ENCODE measurements around the gene ACTR3C.
"Not testable (repeated sequence)": the region's sequence is repeated elsewhere in the genome, so short reads cannot be mapped to it uniquely, and the experiment has no call there.

The ACTR3C gene

GRCh38 chr7:150313870-150314269 lies 9.5 kb downstream of the ACTR3C start:
- no peak for DNase-seq (ENCODE audit: low spot score)

- DNase-seq (ENCODE audit: low spot score): no peak
Observed at GRCh38 chr7:150313367-150313809, 10.0 kb downstream of the ACTR3C start.

DNA sequence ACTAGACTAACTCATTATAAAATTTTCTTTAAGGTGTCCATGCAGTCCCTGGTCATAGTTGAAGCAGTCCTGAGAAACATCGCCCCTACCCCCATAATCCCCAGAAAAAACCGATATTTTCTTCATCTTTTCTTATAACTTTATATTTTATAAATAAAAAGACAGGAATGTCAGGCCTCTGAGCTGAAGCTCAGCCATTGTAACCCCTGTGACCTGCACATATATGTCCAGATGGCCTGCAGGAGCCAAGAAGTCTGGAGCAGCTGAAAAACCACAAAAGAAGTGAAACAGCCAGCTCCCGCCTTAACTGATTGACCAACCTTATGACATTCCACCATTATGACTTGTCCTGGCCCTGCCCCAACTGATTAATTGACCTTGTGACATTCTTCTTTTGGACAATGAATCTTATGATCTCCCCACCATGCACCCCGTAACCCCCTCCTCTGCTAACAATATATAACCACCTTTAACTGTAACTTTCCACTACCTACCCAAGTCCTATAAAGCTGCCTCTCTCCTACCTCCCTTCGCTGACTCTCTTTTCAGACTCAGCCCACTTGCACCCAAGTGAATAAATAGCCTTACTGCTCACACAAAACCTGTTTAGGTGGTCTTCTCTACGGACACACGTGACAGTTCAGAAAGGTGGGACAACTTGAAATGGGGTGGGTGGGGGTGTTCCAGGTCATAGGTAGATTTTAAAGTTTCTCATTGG lies 10.5 kb downstream of the ACTR3C start:
- not testable (repeated sequence) for DNase-seq (ENCODE audit: low spot score)

DNA sequence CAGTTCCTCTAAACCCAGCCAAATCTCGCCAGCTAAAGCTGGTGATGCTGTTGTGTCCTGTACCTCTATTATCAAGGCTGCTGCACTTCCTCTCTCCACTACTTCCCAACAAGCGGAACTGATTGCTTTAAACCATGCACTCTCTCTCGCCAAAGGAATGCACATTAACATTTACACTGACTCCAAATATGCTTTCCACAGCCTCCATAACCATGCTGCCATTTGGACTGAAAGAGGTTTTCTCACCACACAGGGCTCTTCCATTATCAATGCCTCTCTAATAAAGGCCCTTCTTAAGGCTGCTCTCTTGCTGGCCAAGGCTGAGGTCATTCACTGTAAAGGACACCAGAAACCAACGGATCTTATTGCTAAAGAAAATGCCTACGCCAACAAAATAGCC lies 11.6 kb downstream of the ACTR3C start:
- no peak for DNase-seq (ENCODE audit: low spot score)

DNA sequence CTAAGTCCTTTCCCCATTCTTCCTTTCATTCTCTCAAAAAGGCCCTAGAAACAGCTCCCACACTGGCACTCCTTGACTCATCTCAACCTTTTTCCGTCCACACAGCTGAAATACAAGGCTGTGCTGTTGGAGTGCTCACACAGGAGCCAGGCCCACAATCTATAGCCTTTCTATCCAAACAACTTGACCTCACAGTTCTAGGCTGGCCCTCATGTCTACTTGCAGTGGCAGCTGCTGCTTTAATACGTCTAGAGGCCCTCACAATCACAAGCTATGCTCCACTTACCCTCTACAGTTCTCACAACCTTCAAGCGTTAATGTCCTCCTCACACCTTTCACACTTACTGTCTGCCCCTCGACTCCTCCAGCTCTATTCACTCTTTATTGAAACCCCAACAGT lies 12.2 kb downstream of the ACTR3C start:
- DNase-seq (ENCODE audit: low spot score): no peak

- DNase-seq (ENCODE audit: low spot score): no peak
Observed at GRCh38 chr7:150308575-150308974, 14.8 kb downstream of the ACTR3C start.

DNA sequence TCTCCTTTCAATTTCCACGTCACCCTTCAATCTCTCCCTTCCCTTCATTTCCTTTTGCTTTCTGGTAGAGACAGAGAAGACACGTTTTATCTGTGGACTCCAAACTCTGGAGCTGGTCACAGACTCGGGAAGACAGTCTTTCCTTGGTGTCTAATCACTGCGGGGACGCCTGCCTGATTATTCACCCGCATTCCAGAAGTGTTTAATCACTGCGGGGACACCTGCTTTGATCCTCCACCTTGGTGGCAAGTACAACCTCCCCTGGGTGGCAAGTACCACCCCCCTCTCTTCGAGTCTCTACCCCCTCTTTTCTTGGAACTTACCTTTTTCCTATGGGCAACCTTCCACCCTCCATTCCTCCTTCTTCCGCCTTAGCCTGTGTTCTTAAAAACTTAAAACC lies 15.4 kb downstream of the ACTR3C start:
- DNase-seq (ENCODE audit: low spot score): no peak

- DNase-seq (ENCODE audit: low spot score): no peak
Observed at GRCh38 chr7:150307129-150307528, 16.2 kb downstream of the ACTR3C start.

GRCh38 chr7:150306377-150306776 lies 17.0 kb downstream of the ACTR3C start:
- not testable (repeated sequence) for DNase-seq (ENCODE audit: low spot score)

DNA sequence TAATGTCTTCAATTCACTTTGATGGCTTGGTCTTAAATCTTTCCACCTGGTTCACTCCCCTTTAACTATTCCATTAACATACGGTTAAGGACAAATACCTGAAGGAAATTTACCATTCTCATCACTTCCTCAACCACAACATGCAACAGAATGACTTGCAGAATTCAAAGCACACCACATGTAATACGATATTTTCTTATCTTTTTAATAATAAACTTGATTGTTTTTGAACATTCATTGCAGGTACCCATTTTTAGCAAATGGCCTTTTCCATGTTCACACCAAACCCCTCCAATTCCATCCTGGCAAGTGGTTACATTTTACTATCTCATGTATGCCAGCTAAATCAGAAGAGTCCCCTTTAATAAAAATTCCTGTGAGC lies 17.5 kb downstream of the ACTR3C start:
- DNase-seq (ENCODE audit: low spot score): not testable (repeated sequence)

GRCh38 chr7:150305259-150305902 lies 18.0 kb downstream of the ACTR3C start:
- DNase-seq (ENCODE audit: low spot score): peak; percentile 53

DNA sequence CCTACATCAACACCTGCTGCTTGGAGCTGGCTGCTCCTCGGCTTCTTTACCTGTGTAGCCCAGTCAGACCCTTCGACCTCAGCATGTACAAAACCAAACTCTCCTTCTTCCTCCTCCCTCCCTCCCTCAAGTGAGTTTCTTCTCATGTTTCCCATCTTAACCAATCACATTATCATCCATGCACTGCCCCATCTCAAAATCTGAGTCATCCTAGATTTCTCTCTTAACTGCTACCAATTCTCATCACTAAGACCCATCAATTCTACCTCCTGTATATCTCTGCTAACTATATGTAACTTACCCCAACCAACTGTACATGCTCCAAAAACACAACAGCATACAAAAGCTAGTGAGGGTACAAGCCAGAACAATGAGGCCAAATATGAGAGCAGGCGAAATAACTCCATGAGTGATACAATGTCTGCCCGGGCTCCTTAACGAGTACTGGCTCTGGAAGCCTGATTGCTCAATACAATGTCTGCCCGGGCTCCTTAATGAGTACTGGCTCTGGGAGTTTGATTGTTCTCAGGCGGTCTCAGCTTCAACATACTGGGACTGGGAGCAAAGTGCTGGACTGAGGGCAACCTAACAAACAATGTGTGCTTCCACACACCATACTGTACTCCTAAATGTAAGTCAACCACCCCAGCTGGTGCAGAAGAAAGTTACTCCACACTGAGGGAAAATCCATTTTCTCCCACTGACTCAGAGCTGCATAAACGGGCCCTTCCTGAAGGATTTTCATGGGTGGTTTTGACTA lies 18.7 kb downstream of the ACTR3C start:
- DNase-seq (ENCODE audit: low spot score): not testable (repeated sequence)

DNA sequence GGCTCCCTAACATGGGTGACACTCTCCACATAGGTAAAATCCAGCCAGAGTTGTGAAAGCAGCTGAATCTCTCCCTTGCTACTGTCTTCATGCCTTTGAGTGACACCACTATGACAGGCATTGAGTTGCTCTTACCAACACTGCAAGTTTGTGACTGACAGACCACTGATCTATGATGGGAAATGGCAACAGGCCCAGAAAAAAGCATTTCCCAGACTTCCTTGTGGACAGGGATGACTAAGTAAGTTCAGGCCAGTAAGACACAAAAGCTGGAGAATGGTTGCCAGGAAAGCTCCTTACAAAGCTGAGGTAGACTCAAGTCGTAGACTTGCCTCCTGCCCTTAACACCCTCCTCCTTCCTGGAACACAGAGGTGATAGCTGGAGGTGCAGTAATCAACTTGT lies 20.4 kb downstream of the ACTR3C start:
- not testable (repeated sequence) for DNase-seq (ENCODE audit: low spot score)

- not testable (repeated sequence) for DNase-seq (ENCODE audit: low spot score)
Observed at GRCh38 chr7:150297978-150298377, 25.4 kb downstream of the ACTR3C start.

DNA sequence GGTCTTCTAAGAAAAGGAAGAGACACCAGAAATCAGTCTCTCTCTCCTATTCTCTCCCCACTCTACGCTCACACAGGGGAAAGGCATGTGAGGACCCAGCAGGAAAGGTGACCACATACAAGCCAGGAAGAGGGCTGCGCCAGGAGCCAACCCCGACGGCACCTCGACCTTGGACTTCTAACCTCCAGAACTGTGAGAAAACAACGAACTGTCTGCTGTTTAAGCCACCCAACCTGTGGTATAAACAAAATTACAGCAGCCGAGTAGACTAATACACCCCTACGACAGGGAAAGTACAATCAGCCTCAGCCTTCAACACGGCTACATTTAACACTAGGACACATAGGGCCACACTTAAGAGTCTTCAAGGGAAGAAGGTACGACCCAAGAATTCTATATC lies 26.5 kb downstream of the ACTR3C start:
- not testable (repeated sequence) for DNase-seq (ENCODE audit: low spot score)

DNA sequence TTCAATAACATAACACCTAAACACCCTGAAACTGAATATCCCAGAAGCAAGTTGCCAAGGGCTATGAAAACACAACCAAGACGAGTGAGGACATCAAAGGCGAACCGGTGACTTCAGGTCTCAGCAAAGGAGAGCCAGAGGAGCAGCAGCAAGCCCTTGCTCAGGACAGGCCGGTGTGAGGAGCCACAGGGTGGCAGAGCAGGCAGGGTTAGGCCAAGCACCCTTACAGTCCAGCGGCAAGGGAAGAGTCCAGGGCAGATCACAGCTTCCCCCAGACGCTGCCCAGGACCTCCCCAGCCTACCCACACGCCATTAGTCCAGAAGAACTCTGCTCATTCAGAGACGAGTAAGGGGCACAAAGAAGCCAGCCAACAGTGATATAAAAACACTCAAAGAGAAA lies 27.7 kb downstream of the ACTR3C start:
- not testable (repeated sequence) for DNase-seq (ENCODE audit: low spot score)

GRCh38 chr7:150295027-150295426 lies 28.3 kb downstream of the ACTR3C start:
- not testable (repeated sequence) for DNase-seq (ENCODE audit: low spot score)

- not testable (repeated sequence) for DNase-seq (ENCODE audit: low spot score)
Observed at GRCh38 chr7:150290317-150290716, 33.0 kb downstream of the ACTR3C start.

GRCh38 chr7:150288816-150289215 lies 34.5 kb downstream of the ACTR3C start:
- peak; percentile 24 for DNase-seq (ENCODE audit: low spot score)

GRCh38 chr7:150287815-150288214 lies 35.5 kb downstream of the ACTR3C start:
- DNase-seq (ENCODE audit: low spot score): not testable (repeated sequence)

DNA sequence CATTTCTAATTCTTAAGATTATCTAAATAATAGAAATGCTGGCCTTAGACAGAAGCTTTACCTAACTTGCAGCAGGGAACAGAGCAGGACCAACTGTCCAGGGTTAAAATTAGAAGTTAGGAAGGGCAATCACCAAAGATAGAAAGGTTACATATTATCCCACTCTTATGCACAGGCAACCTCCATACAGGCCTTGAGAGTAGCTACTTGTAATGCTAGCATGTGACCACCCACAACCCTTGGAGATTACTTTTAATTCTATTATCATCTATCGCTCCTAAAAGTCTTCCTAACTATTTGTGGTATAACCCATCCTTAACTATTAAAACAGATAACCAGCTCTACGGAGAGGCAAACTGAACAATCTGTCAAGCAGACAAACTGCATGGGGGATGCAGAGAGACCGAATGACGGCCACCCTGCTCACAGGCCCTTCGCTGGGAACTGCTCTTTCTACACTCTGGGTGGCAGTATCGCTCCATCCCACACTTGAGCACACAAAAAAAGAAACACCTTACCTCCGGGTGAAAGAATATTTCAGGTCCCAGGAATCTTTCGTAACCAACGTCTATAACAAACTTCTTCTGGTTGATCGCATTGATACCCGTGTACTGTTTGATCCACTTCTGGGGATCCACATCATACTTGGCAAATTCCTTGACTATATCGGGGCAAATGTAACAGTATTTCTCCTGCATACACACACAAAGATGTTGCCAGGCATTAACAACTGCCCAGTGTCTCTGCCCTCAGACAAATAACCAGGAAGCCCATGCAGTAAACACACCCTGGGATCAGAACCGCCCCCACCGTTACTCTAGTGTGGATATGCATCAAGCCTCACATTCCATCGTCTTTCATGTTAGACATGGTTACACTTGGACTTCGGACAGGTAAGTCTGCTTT lies 37.2 kb downstream of the ACTR3C start:
- not testable (repeated sequence) for DNase-seq (ENCODE audit: low spot score)

GRCh38 chr7:150283608-150284007 lies 39.7 kb downstream of the ACTR3C start:
- DNase-seq (ENCODE audit: low spot score): not testable (repeated sequence)
